H1 (cell line): ENCODE data around the gene FEM1C. TPM values are rescaled to one million over a fixed set of nuclear protein-coding genes. Genes with fewer than 3 reads are reported as not detected.

Experiments
- CTCF ChIA-PET: fragments of 300-600 bp; sonication (Branson Sonifier 250); formaldehyde crosslinking; loops from one replicate; lab custom pipeline; 2021; ENCODE audit not compliant: partially characterized antibody; lab: Charles Lee
- POLR2A ChIA-PET: fragments of 300-600 bp; sonication (Branson Sonifier 250); formaldehyde crosslinking; loops from one replicate; lab custom pipeline; 2021; ENCODE audit warnings: inconsistent platforms; ENCODE audit not compliant: partially characterized antibody; lab: Charles Lee
- DNase-seq, 2 experiments: peaks; one replicate each; pipeline versions ENCODE4 v3.0.0 to v3.0.0-alpha.2; 2010 to 2022; ENCODE audit warnings: low spot score in 2 of 2, low read depth in 1 of 2, mixed read lengths in 1 of 2
- FAIRE-seq: peaks from 2 replicates; lab custom pipeline; 2011; peaks lifted over from hg19 to GRCh38; lab: Jason Lieb, UNC
- H2AFZ ChIP-seq: 2 replicates; pipeline ENCODE4 v1.8.1; 2012; ENCODE audit warnings: low read length, inconsistent platforms
- H2AK5ac ChIP-seq: 2 replicates; pipeline ENCODE4 v1.6.1; 2013; ENCODE audit warnings: low read depth, low read length
- H2BK120ac ChIP-seq: replicated peaks from 2 replicates; pipeline ENCODE3; 2013; ENCODE audit warnings: low read depth, low read length, inconsistent platforms
- H2BK12ac ChIP-seq: 2 replicates; pipeline ENCODE4 v1.6.1; 2013; ENCODE audit warnings: low read depth, low read length
- H2BK15ac ChIP-seq: 2 replicates; pipeline ENCODE4 v1.6.1; 2013; ENCODE audit warnings: low read length
- H2BK20ac ChIP-seq: 2 replicates; pipeline ENCODE4 v1.6.1; 2013; ENCODE audit warnings: low read length
- H2BK5ac ChIP-seq: 2 replicates; pipeline ENCODE4 v1.6.1; 2013; ENCODE audit warnings: low read depth, low read length
- H3K14ac ChIP-seq: 2 replicates; pipeline ENCODE4 v1.6.1; 2013; ENCODE audit warnings: inconsistent platforms; ENCODE audit not compliant: insufficient read length
- H3K18ac ChIP-seq: 2 replicates; pipeline ENCODE4 v1.6.1; 2013; ENCODE audit warnings: low read length; ENCODE audit errors: extremely low read depth
- H3K23ac ChIP-seq: 2 replicates; pipeline ENCODE4 v1.6.1; 2013; ENCODE audit warnings: inconsistent platforms; ENCODE audit not compliant: insufficient read length
- H3K23me2 ChIP-seq: 2 replicates; pipeline ENCODE4 v1.6.1; 2013; ENCODE audit warnings: low read depth, low read length
- H3K27ac ChIP-seq: 2 replicates; pipeline ENCODE4 v1.6.1; 2011; ENCODE audit warnings: low read depth, low read length, inconsistent platforms
- H3K27me3 ChIP-seq, 4 experiments: replicated peaks in 1 of 4; 1 replicate in 1 of 4; 2 replicates in 3 of 4; pipeline versions ENCODE4 v1.6.1 to v1.8.1; 2011 to 2013; ENCODE audit warnings: low read length in 3 of 4, mild to moderate bottlenecking in 3 of 4, inconsistent platforms in 2 of 4, mixed read lengths in 2 of 4, moderate library complexity in 1 of 4; ENCODE audit not compliant: control insufficient read depth in 3 of 4, insufficient read depth in 3 of 4; ENCODE audit errors: extremely low read depth in 1 of 4
- H3K36me3 ChIP-seq, 4 experiments: 2 replicates each; pipeline versions ENCODE4 v1.6.1 to v1.8.1; 2011 to 2013; ENCODE audit warnings: mild to moderate bottlenecking in 4 of 4, low read length in 3 of 4, moderate library complexity in 2 of 4, control low read depth in 1 of 4, inconsistent platforms in 1 of 4; ENCODE audit not compliant: insufficient read depth in 4 of 4, control insufficient read depth in 2 of 4
- H3K4ac ChIP-seq: replicated peaks from 2 replicates; pipeline ENCODE3; 2013; ENCODE audit warnings: low read length, low read depth, mixed read lengths, inconsistent platforms; ENCODE audit not compliant: insufficient read length
- H3K4me1 ChIP-seq, 4 experiments: replicated peaks in 1 of 4; 1 replicate in 1 of 4; 2 replicates in 3 of 4; pipeline versions ENCODE4 v1.6.1 to v1.8.1; 2011 to 2013; ENCODE audit warnings: low read length in 3 of 4, inconsistent platforms in 2 of 4, mixed read lengths in 1 of 4; ENCODE audit not compliant: insufficient read depth in 4 of 4, control insufficient read depth in 3 of 4
- H3K4me2 ChIP-seq, 2 experiments: 2 replicates each; pipeline versions ENCODE4 v1.6.1 to v1.8.1; 2011 to 2013; ENCODE audit warnings: low read depth in 2 of 2, low read length in 2 of 2, control low read depth in 1 of 2, inconsistent platforms in 1 of 2, mild to moderate bottlenecking in 1 of 2; ENCODE audit not compliant: insufficient read depth in 1 of 2
- H3K4me3 ChIP-seq, 4 experiments: fragments of 200-600, 300-600 bp in 1 of 4; sonication (generic), shearing (Covaris generic), sonication (Bioruptor Twin) in 1 of 4; 2 replicates each; pipeline versions ENCODE4 v1.5.1 to v1.8.1; 2011 to 2016; ENCODE audit warnings: low read length in 4 of 4, low read depth in 3 of 4, control low read depth in 2 of 4, inconsistent platforms in 2 of 4, mild to moderate bottlenecking in 2 of 4, mixed read lengths in 1 of 4, moderate library complexity in 1 of 4; ENCODE audit not compliant: insufficient read depth in 2 of 4; ENCODE audit errors: extremely low read depth in 1 of 4
- H3K56ac ChIP-seq: replicated peaks from 2 replicates; pipeline ENCODE3; 2013; ENCODE audit warnings: low read depth, mild to moderate bottlenecking, mixed read lengths, low read length, inconsistent platforms; ENCODE audit not compliant: insufficient read length
- H3K79me1 ChIP-seq: 2 replicates; pipeline ENCODE4 v1.6.1; 2013; ENCODE audit warnings: low read depth, low read length, control low read depth
- H3K79me2 ChIP-seq, 2 experiments: 2 replicates each; pipeline versions ENCODE4 v1.6.1 to v1.8.1; 2012 to 2013; ENCODE audit warnings: low read length in 2 of 2, mild to moderate bottlenecking in 2 of 2, inconsistent platforms in 1 of 2; ENCODE audit not compliant: insufficient read depth in 2 of 2, control insufficient read depth in 1 of 2
- H3K9ac ChIP-seq, 4 experiments: replicated peaks in 1 of 4; 1 replicate in 1 of 4; 2 replicates in 3 of 4; pipeline versions ENCODE4 v1.6.1 to v1.8.1; 2011 to 2013; ENCODE audit warnings: low read depth in 3 of 4, low read length in 3 of 4, control low read depth in 2 of 4, mild to moderate bottlenecking in 2 of 4, moderate library complexity in 2 of 4, inconsistent platforms in 1 of 4; ENCODE audit errors: extremely low read depth in 1 of 4
- H3K9me3 ChIP-seq, 2 experiments: 2 replicates each; pipeline versions ENCODE4 v1.6.1 to v1.8.1; 2012 to 2013; ENCODE audit warnings: mild to moderate bottlenecking in 2 of 2, moderate library complexity in 2 of 2, control low read depth in 1 of 2, inconsistent platforms in 1 of 2, low read depth in 1 of 2, low read length in 1 of 2, mixed read lengths in 1 of 2; ENCODE audit not compliant: insufficient read depth in 2 of 2
- H4K20me1 ChIP-seq, 2 experiments: replicated peaks in 1 of 2; 2 replicates each; pipeline versions ENCODE3 to v1.8.1; 2011 to 2013; ENCODE audit warnings: inconsistent platforms in 2 of 2, low read length in 2 of 2, mild to moderate bottlenecking in 1 of 2; ENCODE audit not compliant: insufficient read depth in 2 of 2, control insufficient read depth in 1 of 2
- H4K5ac ChIP-seq: 2 replicates; pipeline ENCODE4 v1.6.1; 2013; ENCODE audit warnings: low read length, low read depth, mixed read lengths, inconsistent platforms; ENCODE audit not compliant: insufficient read length
- H4K8ac ChIP-seq: 2 replicates; pipeline ENCODE4 v1.8.0; 2013; ENCODE audit warnings: mild to moderate bottlenecking, moderate library complexity, low read length, inconsistent platforms; ENCODE audit not compliant: insufficient read depth; ENCODE audit errors: extremely low read depth
- H4K91ac ChIP-seq: replicated peaks from 2 replicates; pipeline ENCODE3; 2013; ENCODE audit warnings: low read length, mixed read lengths, inconsistent platforms; ENCODE audit not compliant: insufficient read length
- NRF1 ChIP-seq: IDR thresholded peaks from 2 replicates; pipeline ENCODE4 v1.6.1; 2011; ENCODE audit warnings: mild to moderate bottlenecking, low read depth, low read length, improper control_type of control experiment
- SRF ChIP-seq: IDR thresholded peaks from 2 replicates; pipeline ENCODE4 v1.6.1; 2011; ENCODE audit warnings: mild to moderate bottlenecking, low read depth, low read length, moderate library complexity
- WGBS, 2 experiments: shearing (Covaris generic) in 1 of 2; methylation state at CpG; one replicate each; pipeline versions ENCODE4 v1.1.6 to v1.1.7; 2013 to 2015; ENCODE audit warnings: low lambda C conversion rate in 2 of 2, mixed read lengths in 2 of 2, inconsistent platforms in 1 of 2, low coverage in 1 of 2, missing lambda C conversion rate in 1 of 2; ENCODE audit not compliant: insufficient replicate concordance in 2 of 2, insufficient coverage in 1 of 2, insufficient read length in 1 of 2; ENCODE audit errors: extremely low coverage in 1 of 2, missing lambda C conversion rate in 1 of 2; 5-methylcytosine and 5-hydroxymethylcytosine counted together
- polyA plus RNA-seq, 7 experiments: library from polyadenylated mRNA; depleted of rRNA in 3 of 7; stranded (reverse) in 5 of 7; unstranded in 2 of 7; fragments of >200 nt in 5 of 7; fragments of 200-250 nt in 2 of 7; gene quantifications; 1 replicate in 5 of 7; 2 replicates in 1 of 7; 4 replicates in 1 of 7; pipeline versions ENCODE4 v1.2.1 to v1.2.3, GENCODE V29; 2011 to 2013; ENCODE audit warnings: missing spikeins in 2 of 7, mixed read lengths in 2 of 7
- total RNA-seq: library from RNA; stranded (reverse); fragmentation: NEBNext Ultra II Directional; extraction: Animal tissue kit (Norgen Biotek cat#: 25700); gene quantifications from 2 replicates; pipeline ENCODE4 v1.2.1, GENCODE V29; 2021
- TF ChIP-seq, protein P1 (sequence below): IDR thresholded peaks from 2 replicates; pipeline ENCODE4 v1.6.1; 2011; ENCODE audit warnings: low read length, improper control_type of control experiment

Gene FEM1C
- total and polyA plus RNA-seq, 2 of the 8 experiments (the other 6 are each of a cell fraction or from before 2014, with no cell fraction given), result 4.4 to 17.7 TPM

GRCh38 chr5:115579216-115579615 is 34.6 kb upstream of the FEM1C start:
- Histone ChIP-seq H4K5ac (no peak overlapping the region), H3K18ac (no peak overlapping the region), H3K27ac (no peak overlapping the region), H2BK12ac (no peak overlapping the region), H2BK20ac (no peak overlapping the region), H3K56ac (no peak overlapping the region), H3K36me3 (no peaks in the 10 kb centered on the region), H3K4me3 (no peak overlapping the region), H3K9ac (no peak overlapping the region), H2BK5ac (no peak overlapping the region), H3K79me2 (no peaks in the 10 kb centered on the region), H2BK120ac (no peak overlapping the region), H3K23me2 (no peaks in the 10 kb centered on the region), H2AFZ (no peak overlapping the region), H3K9me3 (no peaks in the 10 kb centered on the region), H3K27me3 (no peaks in the 10 kb centered on the region), H3K4ac (no peak overlapping the region), H3K4me1 (no peaks in the 10 kb centered on the region; a peak in 1 of 7 replicates), H3K23ac (no peak overlapping the region), H4K20me1 (no peaks in the 10 kb centered on the region), H3K4me2 (no peak overlapping the region), H3K79me1 (no peaks in the 10 kb centered on the region), H3K14ac (no peak overlapping the region), H4K8ac (no peak overlapping the region), H4K91ac (no peak overlapping the region), H2BK15ac (no peak overlapping the region), H2AK5ac (no peak overlapping the region)
- 89% methylated on average over 3 of the region's 3 CpGs; no CpG with 5 or more reads in 1 of the 2 experiments for WGBS, 2 experiments
- TF ChIP-seq, protein P1, sequence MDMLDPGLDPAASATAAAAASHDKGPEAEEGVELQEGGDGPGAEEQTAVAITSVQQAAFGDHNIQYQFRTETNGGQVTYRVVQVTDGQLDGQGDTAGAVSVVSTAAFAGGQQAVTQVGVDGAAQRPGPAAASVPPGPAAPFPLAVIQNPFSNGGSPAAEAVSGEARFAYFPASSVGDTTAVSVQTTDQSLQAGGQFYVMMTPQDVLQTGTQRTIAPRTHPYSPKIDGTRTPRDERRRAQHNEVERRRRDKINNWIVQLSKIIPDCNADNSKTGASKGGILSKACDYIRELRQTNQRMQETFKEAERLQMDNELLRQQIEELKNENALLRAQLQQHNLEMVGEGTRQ, result no peak
- TF ChIP-seq SRF, result no peak
- TF ChIP-seq NRF1, result no peak
- FAIRE-seq (no peak), DNase-seq (no peak)
- ChIA-PET POLR2A (no interaction called here), CTCF (interaction anchor here (1.4 kb wide), 1 partner anchor 11 kb away, joined by 3 read pairs; no protein-coding TSS in a partner anchor)
